ENCODE data around the gene TMEM229A. TPM values are rescaled to one million over a fixed set of nuclear protein-coding genes. Genes with fewer than 3 reads are reported as not detected.
A peak's percentile ranks its signal among the peaks of the same experiment; 100 is the strongest.

TMEM229A gene
- total RNA-seq (2021; fragmentation: NEBNext Ultra II Directional; extraction: Animal tissue kit (Norgen Biotek cat#: 25700)) (0.54 and 0.75 TPM in 2 replicates), polyA plus RNA-seq (2011; rRNA removed) (0.31 and 0.33 TPM in 2 replicates), polyA minus RNA-seq (2011; rRNA and poly(A)+ RNA removed) (0.29 TPM in 1 of 2 replicates, not detected in the other)
- 0.39 TPM for polyA plus RNA-seq (2011; cell fraction: cytosol; rRNA removed)
- 0.19 TPM for polyA plus RNA-seq (2011; cell fraction: nucleus; rRNA removed)
- polyA plus RNA-seq (2012, experiment 1 of 2), result 0.22 to 0.58 TPM (median 0.40 TPM) in 4 replicates
- polyA plus RNA-seq (2012, experiment 2 of 2), result 0.38 TPM
- polyA plus RNA-seq (2013, experiment 1 of 2), result 0.75 TPM
- polyA plus RNA-seq (2013, experiment 2 of 2), result 0.61 TPM
- polyA minus RNA-seq (2011; cell fraction: cytosol; rRNA and poly(A)+ RNA removed), result not detected
- polyA minus RNA-seq (2011; cell fraction: nucleus; rRNA and poly(A)+ RNA removed), result 0.90 TPM
- long read RNA-seq, experiment 1, partial matches to known transcripts, result 0 of 1 reads
- long read RNA-seq, experiment 1, other reads (novel, unspliced or antisense), result 0 of 1 reads
- long read RNA-seq, experiment 2, result 0 reads

GRCh38 chr7:124032369-124033094 is at the start of gene TMEM229A:
Gene TMEM229A (minus strand): TSS chr7:124033067. CDS start chr7:124033003, 64 bp downstream.
- peak within 1 kb of the TSS in 2 of 4 experiments; percentile 10 to 13; a peak in 2 of 7 replicates for H3K9ac ChIP-seq (replicated peaks in 1 of 4; ENCODE audit: extremely low read depth in 1 of 4, low read depth in 3 of 4, low read length in 3 of 4)
- CTCF ChIA-PET (ENCODE audit: partially characterized antibody), result interaction anchor here (0.8 to 1.7 kb wide), 3 partner anchors 9 to 66 kb away, joined by 3 to 5 read pairs (median 3); no protein-coding TSS in a partner anchor
- H3K4me2 ChIP-seq (ENCODE audit: insufficient read depth in 1 of 2, low read depth in 2 of 2, low read length in 2 of 2), result peak within 1 kb of the TSS; percentile 89 to 99
- no peak within 1 kb of the TSS; the same call in 1 of the 2 replicates for H2BK5ac ChIP-seq (ENCODE audit: low read depth, low read length)
- no peaks in the 10 kb centered on the region for H3K36me3 ChIP-seq (ENCODE audit: control insufficient read depth in 2 of 4, insufficient read depth in 4 of 4, low read length in 3 of 4)
- H3K27me3 ChIP-seq (replicated peaks in 1 of 4; ENCODE audit: control insufficient read depth in 3 of 4, extremely low read depth in 1 of 4, insufficient read depth in 3 of 4, low read length in 3 of 4), result peaks cover 0 to 31% (median 12%) of the 10 kb centered on the region in 4 experiments; a peak in 6 of 7 replicates
- peaks cover 2 to 9% (median 5%) of the 10 kb centered on the region in 4 experiments; a peak in 6 of 7 replicates for H3K4me1 ChIP-seq (replicated peaks in 1 of 4; ENCODE audit: control insufficient read depth in 3 of 4, insufficient read depth in 4 of 4, low read length in 3 of 4)
- H3K9me3 ChIP-seq (ENCODE audit: insufficient read depth in 2 of 2, low read depth in 1 of 2, low read length in 1 of 2), result no peaks in the 10 kb centered on the region
- no peak within 1 kb of the TSS; the same call in 1 of the 2 replicates for H2BK20ac ChIP-seq (ENCODE audit: low read length)
- peak within 1 kb of the TSS; percentile 49 to 68 (median 56) for H3K4me3 ChIP-seq (ENCODE audit: extremely low read depth in 1 of 4, insufficient read depth in 2 of 4, low read depth in 3 of 4, low read length in 4 of 4)
- peak; percentile 44 to 81 for DNase-seq (ENCODE audit: low read depth in 1 of 2, low spot score in 2 of 2)
- no peaks in the 10 kb centered on the region for H3K79me2 ChIP-seq (ENCODE audit: control insufficient read depth in 1 of 2, insufficient read depth in 2 of 2, low read length in 2 of 2)
- no peak within 1 kb of the TSS for H2AK5ac ChIP-seq (ENCODE audit: low read depth, low read length)
- H2BK15ac ChIP-seq (ENCODE audit: low read length), result peak within 1 kb of the TSS; percentile 33; the same call in 1 of the 2 replicates
- peak within 1 kb of the TSS; percentile 86 for H4K91ac ChIP-seq (replicated peaks; ENCODE audit: insufficient read length, low read length)
- FAIRE-seq, result no peak
- peak within 1 kb of the TSS; percentile 24 for H2BK120ac ChIP-seq (replicated peaks; ENCODE audit: low read depth, low read length)
- H3K14ac ChIP-seq (ENCODE audit: insufficient read length), result no peak within 1 kb of the TSS
- no peaks in the 10 kb centered on the region for H4K20me1 ChIP-seq (replicated peaks in 1 of 2; ENCODE audit: control insufficient read depth in 1 of 2, insufficient read depth in 2 of 2, low read length in 2 of 2)
- peak within 1 kb of the TSS; percentile 6 for H3K4ac ChIP-seq (replicated peaks; ENCODE audit: insufficient read length, low read depth, low read length)
- no peaks in the 10 kb centered on the region for H3K79me1 ChIP-seq (ENCODE audit: low read depth, low read length)
- peaks cover 10% of the 10 kb centered on the region; the same call in 1 of the 2 replicates for H3K23me2 ChIP-seq (ENCODE audit: low read depth, low read length)
- peak within 1 kb of the TSS; percentile 21; the same call in 1 of the 2 replicates for H3K18ac ChIP-seq (ENCODE audit: extremely low read depth, low read length)
- POLR2A ChIA-PET (ENCODE audit: partially characterized antibody), result interaction anchor here (0.9 kb wide), 1 partner anchor 13 kb away, joined by 4 read pairs; no protein-coding TSS in a partner anchor
- H2BK12ac ChIP-seq (ENCODE audit: low read depth, low read length), result peak within 1 kb of the TSS; percentile 81; the same call in 1 of the 2 replicates
- no peak within 1 kb of the TSS for H4K5ac ChIP-seq (ENCODE audit: insufficient read length, low read depth, low read length)
- peak within 1 kb of the TSS; percentile 80; the same call in 1 of the 2 replicates for H4K8ac ChIP-seq (ENCODE audit: extremely low read depth, insufficient read depth, low read length)
- H3K27ac ChIP-seq (ENCODE audit: low read depth, low read length), result no peak within 1 kb of the TSS
- H3K56ac ChIP-seq (replicated peaks; ENCODE audit: insufficient read length, low read depth, low read length), result no peak within 1 kb of the TSS
- 0% methylated on average over 28 of the region's 87 CpGs; no CpG with 5 or more reads in 1 of the 2 experiments for WGBS, 2 experiments (ENCODE audit: extremely low coverage in 1 of 2, insufficient coverage in 1 of 2, insufficient read length in 1 of 2, insufficient replicate concordance in 2 of 2, low coverage in 1 of 2, low lambda C conversion rate in 2 of 2, missing lambda C conversion rate in 1 of 2)
- H2AFZ ChIP-seq (ENCODE audit: low read length), result peak within 1 kb of the TSS; percentile 98
- no peak within 1 kb of the TSS for H3K23ac ChIP-seq (ENCODE audit: insufficient read length)
- TF ChIP-seq EP300 (IDR thresholded peaks at IDR 0.05; ENCODE audit: borderline replicate concordance in 1 of 2, low read depth in 2 of 2, low read length in 2 of 2) (no peak), EGR1 (IDR thresholded peaks at IDR 0.05; ENCODE audit: borderline replicate concordance, low read depth, low read length) (no peak), JUN (IDR thresholded peaks at IDR 0.05; ENCODE audit: low read depth, low read length) (no peak), CBX5 (IDR thresholded peaks at IDR 0.05; ENCODE audit: low read depth, low read length) (no peak), NANOG (IDR thresholded peaks at IDR 0.05; ENCODE audit: insufficient read depth, low read depth, low read length, poor library complexity, severe bottlenecking) (no peak), MAX (IDR thresholded peaks at IDR 0.05) (peak; percentile 85), GABPA (IDR thresholded peaks at IDR 0.05; ENCODE audit: borderline replicate concordance, insufficient read depth, low read length) (peak; percentile 10; the same call in 1 of the 2 replicates), BRCA1 (IDR thresholded peaks at IDR 0.05; ENCODE audit: low read depth, low read length) (no peak)
